ENCODE results near the gene DERL3.
A peak's percentile ranks its signal among the peaks of the same experiment; 100 is the strongest.

DERL3 gene

GRCh38 chr22:23790819-23791737 lies 47.7 kb downstream of the DERL3 start:
- H3K4me3 ChIP-seq (ENCODE audit: low read depth, low read length): no peak overlapping the region
- no peak overlapping the region for H3K9ac ChIP-seq (ENCODE audit: low read depth, low read length)
- H3K36me3 ChIP-seq (ENCODE audit: control insufficient read depth, insufficient read depth, low read length): peaks cover 12% of the 10 kb centered on the region
- H3K9me3 ChIP-seq (ENCODE audit: control insufficient read depth, insufficient read depth, low read length): no peaks in the 10 kb centered on the region
- H3K27me3 ChIP-seq (ENCODE audit: control insufficient read depth, insufficient read depth, low read length): no peaks in the 10 kb centered on the region
- H3K4me1 ChIP-seq (ENCODE audit: control insufficient read depth, insufficient read depth, low read length): peaks cover 7% of the 10 kb centered on the region

GRCh38 chr22:23789638-23790037 lies 49.2 kb downstream of the DERL3 start:
- no peaks in the 10 kb centered on the region for H3K9me3 ChIP-seq (ENCODE audit: control insufficient read depth, insufficient read depth, low read length)
- no peak overlapping the region for H3K9ac ChIP-seq (ENCODE audit: low read depth, low read length)
- peaks cover 7% of the 10 kb centered on the region for H3K4me1 ChIP-seq (ENCODE audit: control insufficient read depth, insufficient read depth, low read length)

GRCh38 chr22:23789121-23789520 lies 49.7 kb downstream of the DERL3 start:
- Histone ChIP-seq H3K9me3 (ENCODE audit: control insufficient read depth, insufficient read depth, low read length) (no peaks in the 10 kb centered on the region), H3K4me1 (ENCODE audit: control insufficient read depth, insufficient read depth, low read length) (peaks cover 7% of the 10 kb centered on the region), H3K36me3 (ENCODE audit: control insufficient read depth, insufficient read depth, low read length) (peaks cover 12% of the 10 kb centered on the region), H3K4me3 (ENCODE audit: low read depth, low read length) (no peak overlapping the region), H3K27me3 (ENCODE audit: control insufficient read depth, insufficient read depth, low read length) (no peaks in the 10 kb centered on the region), H3K9ac (ENCODE audit: low read depth, low read length) (no peak overlapping the region)

More at GRCh38 chr22:23789638-23790037, 49.2 kb downstream of the DERL3 start:
- Histone ChIP-seq H3K27me3 (ENCODE audit: control insufficient read depth, insufficient read depth, low read length) (no peaks in the 10 kb centered on the region), H3K36me3 (ENCODE audit: control insufficient read depth, insufficient read depth, low read length) (peaks cover 12% of the 10 kb centered on the region), H3K4me3 (ENCODE audit: low read depth, low read length) (no peak overlapping the region)

GRCh38 chr22:23787910-23788309 lies 50.9 kb downstream of the DERL3 start:
- Histone ChIP-seq H3K4me3 (ENCODE audit: low read depth, low read length) (peak overlapping the region; percentile 92), H3K9me3 (ENCODE audit: control insufficient read depth, insufficient read depth, low read length) (no peaks in the 10 kb centered on the region), H3K27me3 (ENCODE audit: control insufficient read depth, insufficient read depth, low read length) (no peaks in the 10 kb centered on the region), H3K4me1 (ENCODE audit: control insufficient read depth, insufficient read depth, low read length) (peaks cover 7% of the 10 kb centered on the region), H3K36me3 (ENCODE audit: control insufficient read depth, insufficient read depth, low read length) (peaks cover 9% of the 10 kb centered on the region), H3K9ac (ENCODE audit: low read depth, low read length) (peak overlapping the region; percentile 79)

GRCh38 chr22:23787600-23787896 lies 51.3 kb downstream of the DERL3 start:
- H3K4me1 ChIP-seq (ENCODE audit: control insufficient read depth, insufficient read depth, low read length): peaks cover 7% of the 10 kb centered on the region
- H3K9me3 ChIP-seq (ENCODE audit: control insufficient read depth, insufficient read depth, low read length): no peaks in the 10 kb centered on the region
- no peaks in the 10 kb centered on the region for H3K27me3 ChIP-seq (ENCODE audit: control insufficient read depth, insufficient read depth, low read length)
- H3K9ac ChIP-seq (ENCODE audit: low read depth, low read length): peak overlapping the region; percentile 79
- peaks cover 11% of the 10 kb centered on the region for H3K36me3 ChIP-seq (ENCODE audit: control insufficient read depth, insufficient read depth, low read length)
- peak overlapping the region; percentile 92 for H3K4me3 ChIP-seq (ENCODE audit: low read depth, low read length)

GRCh38 chr22:23786752-23787599 lies 51.8 kb downstream of the DERL3 start, which contains the start of gene SMARCB1:
Gene SMARCB1 (plus strand): TSS chr22:23786966. CDS start chr22:23787170, 204 bp downstream.
- no peaks in the 10 kb centered on the region for H3K27me3 ChIP-seq (ENCODE audit: control insufficient read depth, insufficient read depth, low read length)
- peaks cover 7% of the 10 kb centered on the region for H3K4me1 ChIP-seq (ENCODE audit: control insufficient read depth, insufficient read depth, low read length)
- peak within 1 kb of the TSS; percentile 92 for H3K4me3 ChIP-seq (ENCODE audit: low read depth, low read length)
- peak within 1 kb of the TSS; percentile 95 for H3K9ac ChIP-seq (ENCODE audit: low read depth, low read length)
- peaks cover 8% of the 10 kb centered on the region for H3K36me3 ChIP-seq (ENCODE audit: control insufficient read depth, insufficient read depth, low read length)
- no peaks in the 10 kb centered on the region for H3K9me3 ChIP-seq (ENCODE audit: control insufficient read depth, insufficient read depth, low read length)

GRCh38 chr22:23786261-23786710 lies 52.5 kb downstream of the DERL3 start:
- no peaks in the 10 kb centered on the region for H3K9me3 ChIP-seq (ENCODE audit: control insufficient read depth, insufficient read depth, low read length)
- peak overlapping the region; percentile 54 for H3K4me3 ChIP-seq (ENCODE audit: low read depth, low read length)
- H3K9ac ChIP-seq (ENCODE audit: low read depth, low read length): peak overlapping the region; percentile 62
- H3K36me3 ChIP-seq (ENCODE audit: control insufficient read depth, insufficient read depth, low read length): peaks cover 4% of the 10 kb centered on the region
- H3K27me3 ChIP-seq (ENCODE audit: control insufficient read depth, insufficient read depth, low read length): no peaks in the 10 kb centered on the region
- peaks cover 7% of the 10 kb centered on the region for H3K4me1 ChIP-seq (ENCODE audit: control insufficient read depth, insufficient read depth, low read length)

All from iPS-15b (cell line).